ENCODE results near the gene CCDC142. TPM values are rescaled to one million over a fixed set of nuclear protein-coding genes. Genes with fewer than 3 reads are reported as not detected.
"Not testable (repeated sequence)": the region's sequence is repeated elsewhere in the genome, so short reads cannot be mapped to it uniquely, and the experiment has no call there.

Gene CCDC142
- total RNA-seq, 1 donor from 2014 or later = 29.4 TPM

DNA sequence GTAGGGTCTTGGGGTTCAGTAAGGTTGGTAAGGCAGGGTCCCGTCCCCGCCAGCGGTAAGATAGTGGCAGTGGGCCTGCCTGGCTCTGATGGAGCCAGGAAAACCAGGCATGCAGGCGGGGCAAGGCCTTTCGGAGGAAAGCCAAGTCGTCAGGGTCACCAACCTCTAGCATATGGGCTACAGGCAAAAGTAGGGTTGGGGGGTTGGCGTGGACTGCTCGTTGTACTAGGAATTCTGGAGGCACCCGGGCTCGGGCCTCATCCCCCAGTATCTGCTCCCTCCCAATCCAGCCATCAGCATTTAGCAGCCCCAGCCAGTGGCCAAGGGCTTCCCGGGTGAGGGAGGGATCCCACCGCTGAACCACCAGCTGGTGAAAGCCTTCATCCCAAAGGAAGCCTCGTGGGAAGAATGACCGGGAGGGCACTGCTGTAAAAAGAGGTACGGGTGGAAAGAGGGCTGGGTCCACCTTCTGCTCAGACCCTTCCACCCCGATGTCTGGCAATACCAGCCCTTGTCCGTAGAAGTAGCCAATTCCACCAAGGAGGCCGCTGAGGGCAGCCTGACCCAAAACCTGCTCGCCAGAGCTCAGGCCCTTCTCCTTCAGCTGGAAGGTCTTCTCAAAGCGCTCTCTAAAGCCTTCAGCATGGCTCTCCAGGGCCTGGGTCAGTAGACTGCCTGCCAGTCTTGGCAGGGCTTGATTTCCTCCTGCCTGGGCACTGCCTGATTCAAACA, 20.6 kb downstream of the CCDC142 start:
- Mint-ChIP-seq H3K27ac (no peak overlapping the region), H3K36me3 (no peaks in the 10 kb centered on the region), H3K27me3 (ENCODE audit: low read depth) (no peaks in the 10 kb centered on the region), H3K9me3 (no peaks in the 10 kb centered on the region), H3K4me1 (peaks cover 31% of the 10 kb centered on the region), H3K4me3 (peak overlapping the region; percentile 46)
- TF ChIP-seq CTCF (IDR thresholded peaks at IDR 0.05; ENCODE audit: unreplicated experiment) = no peak
- DNase-seq (ENCODE audit: low spot score in 2 of 2, unreplicated experiment in 2 of 2) = no peak

DNA sequence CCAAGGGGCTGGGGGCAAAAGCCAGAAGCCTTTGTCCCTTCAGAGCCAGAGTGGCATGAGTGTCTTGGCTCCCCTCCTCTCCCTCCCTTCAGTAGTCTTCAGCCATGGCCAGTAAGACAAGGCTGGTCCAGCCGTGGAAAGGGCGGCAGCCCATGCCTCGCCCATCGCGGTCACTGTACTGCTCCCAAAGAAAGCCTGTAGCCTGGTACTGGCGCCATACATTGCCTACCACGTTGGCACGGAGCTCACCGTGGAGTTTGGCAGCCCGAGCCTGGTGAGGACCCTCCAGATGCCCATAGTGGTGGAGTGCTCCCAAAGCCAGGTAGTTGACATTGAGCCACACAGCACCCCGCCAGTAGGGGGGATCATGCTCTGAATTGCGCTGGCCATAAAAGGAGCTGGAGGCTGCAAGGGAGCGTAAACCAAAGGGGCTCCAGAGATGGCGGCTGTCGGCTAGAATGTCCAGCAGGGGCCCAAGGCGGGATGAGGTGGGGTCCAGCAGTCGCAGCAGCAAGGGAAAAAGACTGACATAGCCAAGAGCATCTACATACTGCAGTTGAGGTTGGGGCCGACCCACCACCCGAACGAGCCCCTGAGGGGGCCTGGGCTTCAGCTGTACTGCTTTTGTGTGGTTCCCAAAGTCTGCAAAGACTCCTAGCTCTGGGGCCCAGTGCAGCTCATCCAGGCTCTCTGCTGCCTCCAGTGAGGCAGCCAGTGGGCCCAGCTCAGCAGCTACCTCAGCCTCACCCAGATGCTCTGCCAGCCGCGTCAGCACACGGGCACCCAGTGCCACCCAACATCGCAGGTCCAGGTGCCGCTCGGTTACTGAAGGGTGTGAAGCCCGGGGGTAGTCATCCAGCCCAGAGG, 21.4 kb downstream of the CCDC142 start:
- Mint-ChIP-seq H3K36me3 (no peaks in the 10 kb centered on the region), H3K27ac (no peak overlapping the region), H3K27me3 (ENCODE audit: low read depth) (no peaks in the 10 kb centered on the region), H3K4me1 (peaks cover 39% of the 10 kb centered on the region), H3K4me3 (no peak overlapping the region), H3K9me3 (no peaks in the 10 kb centered on the region)
- DNase-seq (ENCODE audit: low spot score in 2 of 2, unreplicated experiment in 2 of 2) = no peak
- no peak for TF ChIP-seq CTCF (IDR thresholded peaks at IDR 0.05; ENCODE audit: unreplicated experiment)

DNA sequence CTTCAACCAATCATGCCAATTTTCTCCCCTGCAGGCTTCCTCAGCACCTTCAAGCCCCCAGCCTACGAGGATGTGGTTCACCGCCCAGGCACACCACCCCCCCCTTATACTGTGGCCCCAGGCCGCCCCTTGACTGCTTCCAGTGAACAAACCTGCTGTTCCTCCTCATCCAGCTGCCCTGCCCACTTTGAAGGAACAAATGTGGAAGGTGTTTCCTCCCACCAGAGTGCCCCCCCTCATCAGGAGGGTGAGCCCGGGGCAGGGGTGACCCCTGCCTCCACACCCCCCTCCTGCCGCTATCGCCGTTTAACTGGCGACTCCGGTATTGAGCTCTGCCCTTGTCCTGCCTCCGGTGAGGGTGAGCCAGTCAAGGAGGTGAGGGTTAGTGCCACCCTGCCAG, 22.6 kb downstream of the CCDC142 start:
- H3K9me3 Mint-ChIP-seq; DNase-seq (ENCODE audit: low spot score in 2 of 2, unreplicated experiment in 2 of 2); H3K36me3 Mint-ChIP-seq; H3K27me3 Mint-ChIP-seq (ENCODE audit: low read depth): not testable (repeated sequence)
- Mint-ChIP-seq H3K4me3 (peak overlapping the region; percentile 94), H3K4me1 (peaks cover 44% of the 10 kb centered on the region), H3K27ac (peak overlapping the region; percentile 30)

DNA sequence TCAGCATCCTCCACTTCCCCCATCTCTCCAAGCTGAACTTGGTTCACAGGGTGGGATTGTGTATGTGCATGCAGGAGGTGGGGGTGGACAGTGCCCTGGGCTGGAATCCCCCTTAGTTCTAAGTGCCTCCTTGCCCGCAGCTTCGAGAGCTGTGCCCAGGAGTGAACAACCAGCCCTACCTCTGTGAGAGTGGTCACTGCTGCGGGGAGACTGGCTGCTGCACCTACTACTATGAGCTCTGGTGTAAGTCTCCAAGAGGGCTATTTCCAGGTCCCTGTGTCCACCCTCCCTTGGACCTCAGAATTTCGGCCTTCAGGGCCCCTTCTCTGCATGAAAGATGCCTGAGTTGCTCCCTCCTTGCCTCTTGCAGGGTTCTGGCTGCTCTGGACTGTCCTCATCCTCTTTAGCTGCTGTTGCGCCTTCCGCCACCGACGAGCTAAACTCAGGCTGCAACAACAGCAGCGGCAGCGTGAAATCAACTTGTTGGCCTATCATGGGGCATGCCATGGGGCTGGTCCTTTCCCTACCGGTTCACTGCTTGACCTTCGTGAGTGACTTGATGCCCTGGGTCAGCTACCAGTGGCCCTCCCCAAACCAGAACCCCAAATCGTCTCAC, 23.2 kb downstream of the CCDC142 start:
- Mint-ChIP-seq H3K4me1 (peaks cover 50% of the 10 kb centered on the region), H3K27ac (peak overlapping the region; percentile 99), H3K4me3 (peak overlapping the region; percentile 94)
- H3K27me3 Mint-ChIP-seq (ENCODE audit: low read depth); H3K9me3 Mint-ChIP-seq; DNase-seq (ENCODE audit: low spot score in 2 of 2, unreplicated experiment in 2 of 2); H3K36me3 Mint-ChIP-seq: not testable (repeated sequence)

DNA sequence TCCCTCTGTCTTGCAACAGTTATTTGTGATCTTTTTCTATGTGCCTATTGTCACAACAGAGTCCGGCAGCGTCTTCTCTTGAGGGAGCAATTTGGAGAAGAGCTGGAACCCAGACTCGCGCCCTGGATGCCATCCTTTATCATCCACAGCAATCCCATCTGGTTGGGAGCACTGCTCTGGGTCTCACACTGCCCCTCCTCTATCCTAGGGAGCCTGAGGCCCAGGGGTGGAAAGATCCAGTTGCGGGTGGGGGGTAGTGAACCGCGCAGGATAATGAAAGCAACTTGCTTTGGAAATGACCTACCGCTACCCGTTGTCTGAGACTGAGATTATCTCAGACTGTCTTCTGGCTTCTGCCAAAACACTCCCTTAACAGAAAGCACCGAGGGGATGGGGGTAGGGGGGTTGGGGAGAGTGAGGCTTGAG, 23.8 kb downstream of the CCDC142 start:
- no peak for TF ChIP-seq CTCF (IDR thresholded peaks at IDR 0.05; ENCODE audit: unreplicated experiment)
- Mint-ChIP-seq H3K4me3 (peak overlapping the region; percentile 94), H3K27me3 (ENCODE audit: low read depth) (no peaks in the 10 kb centered on the region), H3K27ac (peak overlapping the region; percentile 99), H3K9me3 (no peaks in the 10 kb centered on the region), H3K36me3 (no peaks in the 10 kb centered on the region), H3K4me1 (peaks cover 51% of the 10 kb centered on the region)
- no peak for DNase-seq (ENCODE audit: low spot score in 2 of 2, unreplicated experiment in 2 of 2)

- H3K4me1 Mint-ChIP-seq = peaks cover 49% of the 10 kb centered on the region
- H3K4me3 Mint-ChIP-seq = peak within 1 kb of the TSS; percentile 94
- H3K27me3 Mint-ChIP-seq (ENCODE audit: low read depth) = no peaks in the 10 kb centered on the region
- no peaks in the 10 kb centered on the region for H3K36me3 Mint-ChIP-seq
- peak; percentile 98 for DNase-seq (ENCODE audit: low spot score in 2 of 2, unreplicated experiment in 2 of 2)
- no peak for TF ChIP-seq CTCF (IDR thresholded peaks at IDR 0.05; ENCODE audit: unreplicated experiment)
- H3K9me3 Mint-ChIP-seq = no peaks in the 10 kb centered on the region
- peak within 1 kb of the TSS; percentile 99 for H3K27ac Mint-ChIP-seq
These were observed 24.5 kb downstream of the CCDC142 start, which contains the start of gene WBP1 for GRCh38 chr2:74458132-74458937. WBP1 (plus strand) TSS chr2:74458438; CDS start chr2:74458603, 165 bp downstream.

All from mesothelial cell of epicardium (in vitro differentiated cells).